K562 (cell line): ENCODE measurements around the gene HSBP1L1. TPM values are rescaled to one million over a fixed set of nuclear protein-coding genes. Genes with fewer than 3 reads are reported as not detected.

Experiments
- ATAC-seq: fragments of 200-7000 bp; cut with Tn5 transposase; 3 replicates; pipeline ENCODE4 v1.9.1; 2020; ENCODE audit warnings: moderate library complexity
- BruUV-seq: library from RNA; stranded (reverse); fragments of 400-500 nt; replicated peaks from 2 replicates; lab custom pipeline; 2021; lab: Mats Ljungman, UMichigan
- CTCF ChIA-PET: fragments of 300-600 bp; formaldehyde crosslinking; extraction: SDS; loops from one replicate; lab custom pipeline; 2021; ENCODE audit warnings: low intra/inter-chr PET ratio; lab: Yijun Ruan, JAX
- POLR2A ChIA-PET: fragments of 300-600, 350-650 bp; sonication (Branson Sonifier 250); formaldehyde crosslinking; extraction: SDS; loops from one replicate; lab custom pipeline; 2021; ENCODE audit warnings: antibody characterized with exemption, inconsistent platforms; lab: Yijun Ruan, JAX
- DNase-seq, 4 experiments: peaks; one replicate each; pipeline versions ENCODE4 v3.0.0 to v3.0.0-alpha.2; 2011 to 2018; ENCODE audit warnings: low spot score in 3 of 4, mixed read lengths in 3 of 4; ENCODE audit errors: extremely low read depth in 1 of 4
- FAIRE-seq: peaks from 2 replicates; lab custom pipeline; 2011; peaks lifted over from hg19 to GRCh38; lab: Jason Lieb, UNC
- H2AFZ ChIP-seq: 2 replicates; pipeline ENCODE4 v1.6.0; 2011; ENCODE audit warnings: low read depth, low read length, control low read depth, inconsistent platforms
- H3K27ac ChIP-seq: fragments of 200-600 bp; 3 replicates; pipeline ENCODE4 v1.8.0; 2011; ENCODE audit warnings: low read depth, mild to moderate bottlenecking, control low read depth, inconsistent platforms, low read length, moderate library complexity, mixed read lengths; ENCODE audit errors: extremely low read depth
- H3K27me3 ChIP-seq, 2 experiments: fragments of 300-600 bp in 1 of 2; 2 replicates in 1 of 2; 3 replicates in 1 of 2; pipeline versions ENCODE4 v1.6.0 to v1.8.0; 2011; ENCODE audit warnings: inconsistent platforms in 2 of 2, low read length in 2 of 2, mild to moderate bottlenecking in 1 of 2, mixed read lengths in 1 of 2, moderate library complexity in 1 of 2; ENCODE audit not compliant: control insufficient read depth in 2 of 2, insufficient read depth in 2 of 2
- H3K36me3 ChIP-seq: fragments of 300-600 bp; 3 replicates; pipeline ENCODE4 v1.8.0; 2011; ENCODE audit warnings: mild to moderate bottlenecking, low read length, inconsistent platforms; ENCODE audit not compliant: control insufficient read depth, insufficient read depth
- H3K4me1 ChIP-seq, 2 experiments: fragments of 200-600 bp in 1 of 2; replicated peaks in 1 of 2; 2 replicates in 1 of 2; 3 replicates in 1 of 2; pipeline versions ENCODE4 v1.5.1 to v1.8.0; 2011; ENCODE audit warnings: inconsistent platforms in 2 of 2, low read length in 2 of 2, mild to moderate bottlenecking in 1 of 2, mixed read lengths in 1 of 2, moderate library complexity in 1 of 2; ENCODE audit not compliant: control insufficient read depth in 2 of 2, insufficient read depth in 2 of 2
- H3K4me2 ChIP-seq: 2 replicates; pipeline ENCODE4 v1.6.1; 2011; ENCODE audit warnings: low read length, control low read depth, inconsistent platforms, mixed read lengths; ENCODE audit not compliant: insufficient read depth
- H3K4me3 ChIP-seq: fragments of 200-600 bp; sonication (generic), shearing (Covaris generic); 2 replicates; pipeline ENCODE4 v1.5.1; 2016; ENCODE audit warnings: control low read depth, inconsistent platforms
- H3K79me2 ChIP-seq: fragments of 200-600 bp; 3 replicates; pipeline ENCODE4 v1.8.0; 2011; ENCODE audit warnings: low read length, inconsistent platforms; ENCODE audit not compliant: control insufficient read depth, insufficient read depth
- H3K9ac ChIP-seq, 2 experiments: 2 replicates each; pipeline versions ENCODE4 v1.6.0 to v1.6.1; 2011; ENCODE audit warnings: low read depth in 2 of 2, low read length in 2 of 2, control low read depth in 1 of 2, inconsistent platforms in 1 of 2, mild to moderate bottlenecking in 1 of 2, mixed read lengths in 1 of 2; ENCODE audit not compliant: insufficient read depth in 1 of 2
- H3K9me1 ChIP-seq: one replicate; pipeline ENCODE4 v1.6.0; 2011; ENCODE audit warnings: inconsistent platforms, mild to moderate bottlenecking, low read length, moderate library complexity; ENCODE audit not compliant: control insufficient read depth, insufficient read depth
- H3K9me3 ChIP-seq: replicated peaks from 2 replicates; pipeline ENCODE4 v1.5.1; 2011; ENCODE audit warnings: low read depth, low read length, inconsistent platforms; ENCODE audit not compliant: control insufficient read depth, insufficient read depth
- H4K20me1 ChIP-seq: replicated peaks from 2 replicates; pipeline ENCODE4 v1.6.1; 2011; ENCODE audit warnings: low read length, inconsistent platforms, mixed read lengths; ENCODE audit not compliant: control insufficient read depth, insufficient read depth
- ATF7 ChIP-seq: fragments of 450-650 bp; IDR thresholded peaks from 2 replicates; pipeline ENCODE4 v1.7.1; 2014; ENCODE audit warnings: mild to moderate bottlenecking, moderate library complexity
- CEBPB ChIP-seq: fragments of 450-650 bp; IDR thresholded peaks from 2 replicates; pipeline ENCODE4 v1.6.1; 2016; ENCODE audit warnings: missing genetic modification characterization, missing compliant biosample characterization
- GMEB1 ChIP-seq: fragments of 250-450 bp; sonication (Bioruptor Pico); IDR thresholded peaks from 2 replicates; pipeline ENCODE4 v1.4.0; 2020; ENCODE audit warnings: mild to moderate bottlenecking
- HMBOX1 ChIP-seq: sonication (generic); IDR thresholded peaks from 2 replicates; pipeline ENCODE4 v1.6.1; 2016
- HMGXB4 ChIP-seq: sonication (generic); formaldehyde crosslinking; IDR thresholded peaks from 2 replicates; pipeline ENCODE4 v1.8.1; 2023; ENCODE audit warnings: mild to moderate bottlenecking, missing genetic modification reagents
- HNRNPK ChIP-seq: fragments of 200-400 bp; formaldehyde crosslinking; IDR thresholded peaks from one replicate; pipeline ENCODE4 v1.6.1; 2018; ENCODE audit warnings: mild to moderate bottlenecking, low read depth, low read length; ENCODE audit not compliant: poor library complexity, severe bottlenecking
- KLF16 ChIP-seq: IDR thresholded peaks from 2 replicates; pipeline ENCODE4 v1.6.1; 2016; ENCODE audit warnings: antibody characterized with exemption
- NR3C1 ChIP-seq: sonication (generic); formaldehyde crosslinking; IDR thresholded peaks from 2 replicates; pipeline ENCODE4 v1.8.1; 2022; ENCODE audit warnings: missing genetic modification reagents
- PATZ1 ChIP-seq: fragments of 250-450 bp; sonication (Bioruptor Pico); IDR thresholded peaks from 2 replicates; pipeline ENCODE4 v1.5.0; 2020; ENCODE audit warnings: mild to moderate bottlenecking, borderline replicate concordance
- ZBTB7A ChIP-seq: IDR thresholded peaks from 2 replicates; pipeline ENCODE4 v1.6.1; 2011; ENCODE audit warnings: low read depth, mild to moderate bottlenecking, low read length, moderate library complexity, borderline replicate concordance; ENCODE audit not compliant: control insufficient read depth
- ZFP91 ChIP-seq: sonication (generic); formaldehyde crosslinking; IDR thresholded peaks from 2 replicates; pipeline ENCODE4 v1.8.0; 2022; ENCODE audit warnings: mild to moderate bottlenecking, missing genetic modification reagents
- ZNF408 ChIP-seq: fragments of 250-450 bp; sonication (Bioruptor Pico); IDR thresholded peaks from 2 replicates; pipeline ENCODE4 v1.4.0; 2020; ENCODE audit warnings: low read depth, mild to moderate bottlenecking, moderate library complexity
- ZNF830 ChIP-seq: fragments of 250-450 bp; sonication (Bioruptor Pico); IDR thresholded peaks from 2 replicates; pipeline ENCODE4 v1.5.0; 2021; ENCODE audit warnings: mild to moderate bottlenecking
- ZZZ3 ChIP-seq: fragments of 450-650 bp; IDR thresholded peaks from 2 replicates; pipeline ENCODE4 v1.6.1; 2016; ENCODE audit warnings: antibody characterized with exemption, mild to moderate bottlenecking, moderate library complexity
- WGBS: fragments of 100-300 bp; shearing (Covaris generic); methylation state at CpG from one replicate; pipeline ENCODE4 v1.1.6; 2016; ENCODE audit warnings: low coverage, mixed read lengths; ENCODE audit not compliant: insufficient coverage; ENCODE audit errors: missing lambda C conversion rate; 5-methylcytosine and 5-hydroxymethylcytosine counted together
- in situ Hi-C: fragments of 300-500 bp; cut with MboI; formaldehyde crosslinking; loops from 4 replicates; pipeline ENCODE4 v1.15.0; 2018; ENCODE audit warnings: inconsistent platforms, mixed read lengths
- intact Hi-C: fragments of 100-400 bp; cut with micrococcal nuclease; formaldehyde crosslinking; loops from 2 replicates; pipeline ENCODE4 v1.14.2; 2022
- polyA plus RNA-seq, 8 experiments: library from polyadenylated mRNA; depleted of rRNA in 4 of 8; stranded (reverse) in 5 of 8; unstranded in 3 of 8; fragments of >200 nt; fragmentation: Nextera tagmentation in 2 of 8; fragmentation: Illumina TruSeq in 1 of 8; extraction: Ambion mirVana in 2 of 8; extraction: Trizol in 1 of 8; gene quantifications; 2 replicates each; pipeline versions ENCODE4 v1.2.1 to v1.2.3, GENCODE V29; 2011 to 2014; ENCODE audit warnings: inconsistent platforms in 1 of 8, missing spikeins in 1 of 8
- total RNA-seq, 7 experiments: library from RNA; depleted of rRNA in 6 of 7; stranded (reverse); fragments of >200 nt in 6 of 7; fragmentation: Illumina TruSeq in 2 of 7; extraction: Trizol in 2 of 7; gene quantifications; 2 replicates each; pipeline versions ENCODE4 v1.2.1 to v1.2.3, GENCODE V29; 2011 to 2021; ENCODE audit warnings: low replicate concordance in 1 of 7

The HSBP1L1 gene
- total and polyA plus RNA-seq, 9 of the 15 experiments (the other 6 are each of a cell fraction or from before 2014, with no cell fraction given), result 0.24 to 0.36 TPM; not detected in 7

GRCh38 chr18:79919089-79919488, 45.4 kb upstream of the HSBP1L1 start:
- Histone ChIP-seq H3K9ac (no peak overlapping the region), H3K4me1 (no peaks in the 10 kb centered on the region; a peak in 1 of 5 replicates), H3K9me3 (0 out of 2 replicates have a peak, but pooled peaks cover 1% of the 10 kb centered on the region), H2AFZ (no peak overlapping the region), H3K36me3 (no peaks in the 10 kb centered on the region), H3K27ac (no peak overlapping the region), H3K4me3 (no peak overlapping the region), H3K79me2 (no peaks in the 10 kb centered on the region), H3K27me3 (no peaks in the 10 kb centered on the region), H3K9me1 (no peaks in the 10 kb centered on the region), H3K4me2 (no peak overlapping the region), H4K20me1 (no peaks in the 10 kb centered on the region)
- no peak for FAIRE-seq
- BruUV-seq, result no TSS peak
- 97% methylated on average over 9 of the region's 19 CpGs for WGBS
- no peak for DNase-seq
- TF ChIP-seq HMGXB4 (CRISPR knock-in tag) (no peak), HMBOX1 (no peak), CEBPB (no peak), NR3C1 (CRISPR knock-in tag) (no peak), ZNF830 (CRISPR knock-in tag) (no peak), ZZZ3 (no peak), ATF7 (no peak), ZBTB7A (no peak), HNRNPK (no peak), KLF16 (no peak), PATZ1 (CRISPR knock-in tag) (no peak), ZFP91 (CRISPR knock-in tag) (no peak), ZNF408 (no peak), GMEB1 (CRISPR knock-in tag) (no peak)
- in situ Hi-C loops, result no loop called here
- CTCF ChIA-PET, result no interaction called here
- POLR2A ChIA-PET, result interaction anchor here (0.7 kb wide), 1 partner anchor 24 kb away, joined by 4 read pairs; no protein-coding TSS in a partner anchor
- ATAC-seq, result no peak
- intact Hi-C loops, result no loop called here
